Suprapubic skin (tissue), 4 donors: ENCODE measurements around the gene KCNAB2. TPM values are rescaled to one million over a fixed set of nuclear protein-coding genes. Genes with fewer than 3 reads are reported as not detected.
"Not testable (repeated sequence)": the region's sequence is repeated elsewhere in the genome, so short reads cannot be mapped to it uniquely, and the experiment has no call there.

Experiments
- DNase-seq, 2 donors: peaks; one replicate each; pipeline ENCODE4 v3.0.0-alpha.2; 2019; ENCODE audit warnings: low spot score in 2 of 2
- H3K27ac ChIP-seq: fragments of 200-600 bp; sonication (generic); one replicate; pipeline ENCODE4 v1.5.1; 2019
- H3K27me3 ChIP-seq: fragments of 200-600 bp; sonication (generic); one replicate; pipeline ENCODE4 v1.5.1; 2019
- H3K36me3 ChIP-seq: fragments of 200-600 bp; sonication (generic); one replicate; pipeline ENCODE4 v1.5.1; 2019
- H3K4me1 ChIP-seq: fragments of 200-600 bp; sonication (generic); one replicate; pipeline ENCODE4 v1.5.1; 2019
- H3K4me3 ChIP-seq: fragments of 200-600 bp; sonication (generic); one replicate; pipeline ENCODE4 v1.5.1; 2019; ENCODE audit warnings: mild to moderate bottlenecking
- H3K9me3 ChIP-seq: fragments of 200-600 bp; sonication (generic); one replicate; pipeline ENCODE4 v1.5.1; 2019
- CTCF ChIP-seq, 2 donors: fragments of 200-600 bp in 1 of 2; fragments of 450-650 bp in 1 of 2; sonication (generic) in 1 of 2; IDR thresholded peaks; one replicate each; pipeline ENCODE4 v1.5.1; 2016 to 2019; ENCODE audit warnings: antibody characterized with exemption in 2 of 2, mild to moderate bottlenecking in 1 of 2, moderate library complexity in 1 of 2
- EP300 ChIP-seq: sonication (generic); formaldehyde crosslinking; IDR thresholded peaks from one replicate; pipeline ENCODE4 v1.6.1; 2017; ENCODE audit warnings: antibody characterized with exemption
- POLR2A ChIP-seq, 2 donors: fragments of 450-650 bp; IDR thresholded peaks; one replicate each; pipeline ENCODE4 v1.6.1; 2017; ENCODE audit warnings: antibody characterized with exemption in 2 of 2, mild to moderate bottlenecking in 2 of 2, moderate library complexity in 2 of 2
- POLR2AphosphoS5 ChIP-seq, 3 donors: sonication (generic); formaldehyde crosslinking; IDR thresholded peaks; one replicate each; pipeline ENCODE4 v1.6.1; 2017; ENCODE audit warnings: antibody characterized with exemption in 3 of 3
- WGBS: methylation state at CpG from one replicate; pipeline ENCODE4 v1.1.5; 2018; 5-methylcytosine and 5-hydroxymethylcytosine counted together
- total RNA-seq, 4 donors: library from RNA; depleted of rRNA; stranded (reverse); fragments of >200 nt; gene quantifications; one replicate each; pipeline ENCODE4 v1.1.0, GENCODE V29; 2016

Gene KCNAB2
- total RNA-seq, 4 donors from 2014 or later, result 13.3 to 17.5 (median 16.2) TPM

GRCh38 chr1:6056572-6056948 is 10.9 kb downstream of the KCNAB2 start:
- H3K4me1 ChIP-seq, result peaks cover 18% of the 10 kb centered on the region
- TF ChIP-seq CTCF (IDR thresholded peaks at IDR 0.05), result no peak
- TF ChIP-seq POLR2A (IDR thresholded peaks at IDR 0.05), result no peak
- TF ChIP-seq POLR2AphosphoS5 (IDR thresholded peaks at IDR 0.05), result no peak
- no peak for TF ChIP-seq EP300
- 86% methylated on average over 6 of the region's 8 CpGs for WGBS
- no peaks in the 10 kb centered on the region for H3K9me3 ChIP-seq
- no peaks in the 10 kb centered on the region for H3K36me3 ChIP-seq
- H3K27ac ChIP-seq, result no peak overlapping the region
- H3K4me3 ChIP-seq, result no peak overlapping the region
- H3K27me3 ChIP-seq, result no peaks in the 10 kb centered on the region
- DNase-seq, result no peak

- H3K36me3 ChIP-seq, result no peaks in the 10 kb centered on the region
- no peak for DNase-seq
- 87% methylated on average over 9 of the region's 9 CpGs for WGBS
- H3K4me1 ChIP-seq, result peaks cover 18% of the 10 kb centered on the region
- no peak overlapping the region for H3K27ac ChIP-seq
- no peak overlapping the region for H3K4me3 ChIP-seq
- TF ChIP-seq CTCF (IDR thresholded peaks at IDR 0.05), result no peak
- TF ChIP-seq POLR2A (IDR thresholded peaks at IDR 0.05), result no peak
- no peaks in the 10 kb centered on the region for H3K27me3 ChIP-seq
- no peaks in the 10 kb centered on the region for H3K9me3 ChIP-seq
Measured at GRCh38 chr1:6057170-6057845, 11.6 kb downstream of the KCNAB2 start.

DNA sequence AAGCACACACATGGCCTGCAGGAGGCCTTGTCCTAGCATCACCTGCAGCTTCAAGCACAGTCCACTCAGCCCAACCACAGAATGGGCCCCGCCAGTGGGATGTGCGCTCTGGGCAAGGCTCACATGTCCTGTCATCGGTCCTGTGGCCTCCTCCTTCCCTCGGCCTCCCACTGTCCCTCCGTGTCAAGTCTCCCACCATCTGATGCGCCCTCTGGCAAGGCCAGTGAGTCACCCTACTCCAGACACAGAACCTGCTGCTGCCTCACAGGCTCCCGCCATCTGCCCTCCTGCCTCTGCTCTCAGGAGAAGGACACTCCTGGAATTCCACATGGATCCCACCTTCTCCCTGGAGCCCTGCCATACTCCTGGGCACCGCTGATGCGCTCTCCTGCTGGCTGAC is 14.2 kb downstream of the KCNAB2 start:
- no peaks in the 10 kb centered on the region for H3K9me3 ChIP-seq
- TF ChIP-seq CTCF (IDR thresholded peaks at IDR 0.05), result no peak
- no peak for TF ChIP-seq POLR2AphosphoS5 (IDR thresholded peaks at IDR 0.05)
- no peak for TF ChIP-seq POLR2A (IDR thresholded peaks at IDR 0.05)
- no peak for TF ChIP-seq EP300
- 84% methylated on average over 8 of the region's 9 CpGs for WGBS
- peaks cover 10% of the 10 kb centered on the region for H3K4me1 ChIP-seq
- no peaks in the 10 kb centered on the region for H3K27me3 ChIP-seq
- H3K36me3 ChIP-seq, result no peaks in the 10 kb centered on the region
- no peak for DNase-seq
- H3K4me3 ChIP-seq, result no peak overlapping the region
- H3K27ac ChIP-seq, result no peak overlapping the region

DNA sequence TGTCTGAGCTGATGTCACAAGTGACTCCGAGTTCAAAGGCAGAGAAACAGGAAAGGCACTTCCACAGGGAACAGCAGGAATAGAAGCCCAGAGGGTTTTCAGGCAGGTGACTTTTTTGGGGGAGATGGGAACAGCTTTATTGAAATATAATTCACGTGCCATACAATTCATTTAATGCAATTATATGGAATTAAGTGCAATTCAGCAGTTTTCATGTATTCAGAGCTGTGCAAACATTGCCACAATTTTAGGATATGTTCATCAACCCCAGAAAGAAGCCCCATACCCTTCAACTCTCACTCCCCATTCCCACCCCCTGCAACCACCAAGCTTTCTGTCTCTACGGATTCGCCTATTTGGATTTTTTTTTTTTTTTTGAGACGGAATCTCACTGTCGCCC is 17.0 kb downstream of the KCNAB2 start:
- TF ChIP-seq POLR2AphosphoS5 (IDR thresholded peaks at IDR 0.05) (no peak), POLR2A (IDR thresholded peaks at IDR 0.05) (no peak), CTCF (IDR thresholded peaks at IDR 0.05) (no peak), EP300 (no peak)
- Histone ChIP-seq H3K36me3 (no peaks in the 10 kb centered on the region), H3K4me1 (peaks cover 10% of the 10 kb centered on the region), H3K27ac (no peak overlapping the region), H3K4me3 (no peak overlapping the region), H3K9me3 (no peaks in the 10 kb centered on the region), H3K27me3 (no peaks in the 10 kb centered on the region)
- 86% methylated on average over 6 of the region's 6 CpGs for WGBS
- no peak for DNase-seq

DNA sequence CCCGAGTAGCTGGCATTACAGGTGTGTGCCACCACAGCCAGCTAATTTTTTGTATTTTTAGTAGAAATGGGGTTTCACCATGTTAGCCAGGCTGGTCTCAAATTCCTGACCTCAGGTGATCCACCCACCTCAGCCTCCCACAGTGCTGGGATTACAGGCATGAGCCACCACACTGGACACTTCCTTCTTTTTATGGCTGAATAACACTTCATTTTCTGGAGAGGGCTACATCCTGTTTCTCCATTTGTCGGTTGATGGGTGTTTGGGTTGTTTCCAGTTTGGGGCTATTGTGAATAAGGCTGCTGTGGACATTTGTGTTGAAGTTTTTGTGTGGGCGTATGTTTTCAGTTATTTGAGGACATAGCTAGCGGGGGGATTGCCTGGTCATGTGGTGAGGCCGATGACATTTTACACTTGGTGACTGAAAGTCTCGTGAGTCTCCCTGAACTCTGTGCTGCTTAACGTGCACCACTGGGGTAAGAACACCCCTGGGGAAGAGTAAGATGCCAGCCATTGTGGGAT is 17.9 kb downstream of the KCNAB2 start:
- H3K27ac ChIP-seq, DNase-seq, H3K4me3 ChIP-seq, H3K36me3 ChIP-seq, H3K27me3 ChIP-seq, H3K9me3 ChIP-seq, H3K4me1 ChIP-seq: not testable (repeated sequence)
- WGBS, result 82% methylated on average over 7 of the region's 7 CpGs
